RKO (cell line): ENCODE data around the gene USP31.

Experiments
- DNase-seq: peaks from one replicate; pipeline ENCODE4 v3.0.0-alpha.2; 2016; ENCODE audit warnings: low spot score

USP31 gene

DNA sequence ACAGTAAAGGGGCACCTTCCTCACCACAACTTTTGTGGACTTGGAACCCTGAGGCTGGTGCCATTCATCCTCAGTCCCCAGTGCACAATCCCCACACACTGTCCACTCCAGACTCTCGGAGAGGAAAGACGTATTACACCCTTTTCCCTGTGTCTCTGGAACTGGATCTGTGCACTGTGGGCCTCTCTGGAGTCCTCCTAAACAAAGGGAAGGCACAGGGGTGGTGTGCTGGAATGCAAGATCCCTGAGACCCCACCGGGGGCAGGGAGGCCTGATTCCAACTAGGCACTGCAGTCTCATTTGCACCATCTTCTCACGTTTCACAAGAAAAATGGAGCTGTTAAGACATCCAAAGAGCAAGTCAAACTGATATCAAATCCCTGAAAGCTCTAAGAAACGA lies 89.8 kb downstream of the USP31 start:
- no peak for DNase-seq

DNA sequence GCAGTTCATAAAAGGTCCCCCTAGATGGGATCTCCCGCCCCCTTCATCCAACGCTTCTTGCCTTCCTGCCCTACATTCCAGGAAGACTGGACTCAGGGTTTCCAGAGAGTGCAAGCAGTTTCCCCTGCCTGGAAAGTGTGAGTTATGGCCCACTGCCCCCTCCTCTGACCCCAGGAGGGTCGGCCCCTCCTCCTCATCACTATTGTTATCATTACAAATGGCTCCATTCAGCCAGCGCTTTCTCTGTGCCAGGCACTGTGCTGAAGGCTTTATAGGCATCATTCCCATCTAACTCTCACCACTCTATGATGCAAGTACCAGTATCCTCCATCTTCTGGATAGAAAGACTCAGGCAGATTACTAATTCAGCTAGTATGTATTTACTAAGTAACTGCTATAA lies 90.7 kb downstream of the USP31 start:
- no peak for DNase-seq

DNA sequence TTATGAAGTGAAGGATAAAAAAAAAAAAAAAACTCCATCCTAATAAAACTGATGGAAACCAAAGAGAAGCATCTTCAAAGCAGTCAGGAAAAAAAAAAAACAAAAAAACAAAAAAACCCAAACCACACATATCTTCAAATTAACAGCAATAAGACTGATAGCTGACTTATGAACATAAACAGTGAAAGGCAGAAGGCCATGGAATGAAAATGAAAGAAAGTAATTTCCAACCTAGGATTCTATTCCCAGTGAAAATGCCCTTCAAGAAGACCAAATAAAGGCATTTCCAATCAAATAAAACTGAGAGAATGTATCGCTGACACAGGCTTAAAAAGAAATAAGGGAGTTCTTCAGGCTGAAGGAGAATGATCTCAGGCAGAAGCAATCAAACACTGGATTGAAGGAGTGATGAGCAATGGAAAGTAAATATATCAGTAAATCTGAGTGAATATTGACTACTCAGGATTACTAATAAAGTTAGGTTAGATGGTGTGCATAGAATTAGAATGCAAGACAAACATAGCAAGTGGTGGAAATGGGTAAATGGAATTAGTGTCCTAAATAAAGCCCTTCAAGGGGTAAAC lies 92.1 kb downstream of the USP31 start:
- no peak for DNase-seq

DNA sequence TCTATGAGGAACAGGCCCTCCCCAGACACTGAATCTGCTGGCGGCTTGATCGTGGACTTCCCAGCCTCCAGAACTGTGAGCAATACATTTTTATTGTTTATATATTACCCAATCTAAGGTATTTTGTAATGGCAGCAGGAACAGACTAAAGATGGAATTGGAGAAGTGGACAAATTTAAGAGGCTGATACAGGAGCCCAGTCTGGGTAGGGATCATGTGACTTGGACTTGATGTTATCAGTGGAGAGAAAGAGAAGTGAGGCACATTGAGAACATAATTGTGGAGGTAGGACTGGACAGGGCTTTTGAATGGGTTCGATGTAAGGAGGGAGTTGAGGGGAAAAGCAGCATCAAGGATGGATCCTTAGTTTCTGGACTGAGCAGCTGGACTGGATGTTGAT lies 93.8 kb downstream of the USP31 start:
- DNase-seq: no peak

DNA sequence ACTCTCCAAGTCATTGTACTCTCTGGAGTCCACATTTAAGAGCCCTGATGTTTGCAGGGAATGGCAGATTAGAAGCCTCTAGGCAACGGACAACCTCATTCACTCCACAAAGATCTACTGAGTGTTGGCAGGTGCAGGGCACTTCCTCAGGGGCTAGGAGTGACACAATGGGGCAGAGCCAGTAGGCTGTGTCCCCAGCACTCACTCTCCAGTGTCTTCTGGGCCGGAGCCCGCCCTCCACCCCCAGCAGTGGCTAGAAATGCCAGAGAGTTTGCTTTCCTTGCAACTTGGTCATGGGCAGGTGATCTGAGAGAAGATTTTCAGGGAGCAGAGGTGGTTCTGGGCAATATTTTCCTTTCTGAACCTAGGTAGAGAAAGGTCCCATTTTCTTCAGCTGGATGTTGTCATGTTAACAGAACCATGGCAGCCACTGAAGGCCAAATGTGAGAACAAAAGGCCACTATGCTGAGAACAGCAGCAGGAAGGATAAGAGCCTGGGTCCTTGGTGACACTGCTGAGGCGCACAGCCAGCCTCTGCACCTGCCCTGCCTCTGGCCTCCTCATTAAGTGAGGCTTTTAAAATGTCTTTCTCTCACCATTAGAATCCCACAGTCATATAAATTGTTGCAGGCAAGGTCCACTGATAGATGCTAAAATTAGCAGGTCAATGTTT lies 96.2 kb downstream of the USP31 start:
- no peak for DNase-seq

DNA sequence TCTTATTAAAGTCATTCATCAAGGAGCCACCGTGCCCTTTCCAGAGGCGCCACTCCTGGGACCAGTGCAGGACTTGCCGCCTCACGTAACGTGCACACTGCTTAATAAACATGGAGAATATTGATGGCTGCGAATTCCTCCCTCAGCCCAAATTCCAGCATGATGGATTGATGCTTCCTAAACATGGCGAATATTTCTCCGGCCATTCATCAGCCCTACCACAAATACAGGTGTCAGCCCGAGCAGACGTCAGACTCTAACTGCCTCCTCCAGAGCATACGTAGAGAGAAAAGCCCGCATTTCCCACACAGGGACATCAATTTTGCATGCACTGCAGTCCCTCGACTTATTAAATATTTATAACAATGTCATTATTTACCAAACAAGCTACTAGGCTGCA lies 97.0 kb downstream of the USP31 start:
- DNase-seq: no peak

DNA sequence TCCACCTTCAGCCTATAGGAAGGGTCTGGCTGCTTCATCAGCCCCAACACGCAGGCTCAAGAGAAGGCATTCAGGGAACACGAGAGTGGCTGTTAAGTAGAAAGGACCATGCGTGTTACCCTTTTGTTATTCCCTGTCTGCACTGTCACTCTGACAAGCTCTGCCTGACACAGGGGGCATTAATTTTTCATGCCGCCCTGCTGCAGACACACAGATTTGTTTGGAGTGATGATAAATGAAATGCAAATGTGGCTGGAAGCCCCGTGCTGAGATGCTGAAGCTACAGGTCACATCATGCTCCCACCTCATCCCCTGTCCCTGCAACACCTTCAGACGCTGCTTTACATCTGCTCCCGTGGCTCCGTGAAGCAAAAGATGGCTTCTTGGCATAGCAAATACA lies 97.7 kb downstream of the USP31 start:
- no peak for DNase-seq

DNA sequence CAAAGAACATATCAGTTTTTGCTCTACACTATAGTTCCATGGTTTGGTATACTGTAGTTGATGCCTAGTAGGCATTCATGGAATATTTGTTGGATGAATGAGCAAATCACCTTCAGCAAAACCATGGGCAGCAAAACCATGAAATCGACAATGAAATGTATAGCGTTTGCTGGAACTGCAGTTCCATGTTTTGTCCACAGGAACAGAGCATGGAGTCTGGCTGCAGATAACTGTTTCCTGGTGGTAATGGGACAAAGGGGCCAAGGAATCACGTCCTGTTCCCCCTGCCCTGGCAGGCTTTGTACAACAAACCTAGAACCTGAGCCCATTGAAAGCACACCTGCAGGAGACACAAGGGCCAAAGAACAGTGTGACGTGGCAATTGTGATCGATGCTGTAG lies 101.1 kb downstream of the USP31 start:
- no peak for DNase-seq

DNA sequence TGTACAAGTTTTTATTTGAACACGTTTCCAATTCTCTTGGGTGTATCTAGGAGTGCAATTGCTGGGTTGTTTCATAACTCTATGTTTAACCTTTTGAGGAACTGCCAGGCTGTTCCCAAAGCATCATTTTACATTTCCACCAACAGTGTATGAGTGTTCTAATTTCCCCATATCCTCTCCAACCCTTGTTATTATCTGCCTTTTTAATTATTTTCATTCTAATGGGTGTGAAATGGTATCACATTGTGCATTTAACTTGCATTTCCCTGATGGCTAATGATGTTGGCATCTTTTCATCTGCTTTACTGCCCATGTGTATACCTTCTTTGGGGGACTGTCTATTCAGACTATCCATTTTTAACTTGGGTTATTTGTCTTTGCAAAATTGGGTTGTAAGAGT lies 104.2 kb downstream of the USP31 start:
- no peak for DNase-seq

DNA sequence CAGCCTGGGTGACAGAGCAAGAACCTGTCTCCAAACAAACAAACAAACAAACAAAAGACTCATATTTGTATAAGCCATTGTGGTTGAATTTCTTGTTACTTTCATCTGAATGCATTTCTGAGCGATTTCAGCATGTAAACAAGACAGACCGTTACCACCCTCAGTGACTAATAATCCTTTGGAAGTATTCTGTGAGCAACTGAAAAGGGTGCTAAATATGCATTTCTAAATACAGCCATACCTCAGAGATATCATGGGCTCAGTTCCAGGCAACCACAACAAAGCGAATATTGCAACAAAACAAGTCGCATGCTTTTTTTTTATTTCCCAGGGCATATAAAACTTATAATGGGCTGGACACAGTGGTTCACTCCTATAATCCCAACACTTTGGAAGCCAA lies 109.0 kb downstream of the USP31 start:
- DNase-seq: no peak

DNA sequence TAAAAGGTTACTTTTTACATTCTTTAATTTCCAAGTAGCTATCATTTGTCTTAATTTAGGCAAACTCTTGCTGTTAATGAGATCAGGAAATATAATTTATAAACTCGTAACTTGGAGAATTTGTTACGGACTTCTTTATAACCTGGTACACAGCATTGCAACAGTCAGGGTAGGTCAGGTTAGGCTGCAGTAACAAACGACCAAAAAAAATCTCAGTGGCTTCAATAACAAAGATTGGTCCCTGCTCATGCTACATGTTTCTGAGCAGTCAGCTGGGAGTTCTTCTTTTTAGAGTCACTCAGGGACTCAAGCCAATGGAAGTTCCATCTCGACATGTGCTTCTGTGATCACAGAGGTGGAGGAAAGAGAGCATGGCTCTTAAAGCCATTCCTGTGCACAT lies 110.1 kb downstream of the USP31 start:
- no peak for DNase-seq

DNA sequence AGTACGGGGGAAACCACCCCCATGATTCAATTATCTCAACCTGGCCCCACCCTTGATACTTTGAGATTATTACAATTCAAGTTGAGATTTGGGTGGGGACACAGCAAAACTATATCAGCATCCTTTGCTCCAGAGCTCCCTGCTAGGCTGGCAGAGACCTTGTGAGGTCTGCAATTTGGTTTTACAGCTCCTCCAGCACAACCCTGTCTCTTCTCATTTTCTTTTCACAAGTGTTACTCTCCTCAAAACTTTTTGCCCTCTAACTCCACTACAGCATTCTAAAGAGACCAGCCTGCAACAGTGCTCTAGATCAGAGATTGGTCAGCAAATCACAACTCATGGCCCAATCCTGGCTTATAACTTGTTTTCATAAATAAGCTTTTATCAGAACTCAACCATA lies 114.0 kb downstream of the USP31 start:
- DNase-seq: no peak

DNA sequence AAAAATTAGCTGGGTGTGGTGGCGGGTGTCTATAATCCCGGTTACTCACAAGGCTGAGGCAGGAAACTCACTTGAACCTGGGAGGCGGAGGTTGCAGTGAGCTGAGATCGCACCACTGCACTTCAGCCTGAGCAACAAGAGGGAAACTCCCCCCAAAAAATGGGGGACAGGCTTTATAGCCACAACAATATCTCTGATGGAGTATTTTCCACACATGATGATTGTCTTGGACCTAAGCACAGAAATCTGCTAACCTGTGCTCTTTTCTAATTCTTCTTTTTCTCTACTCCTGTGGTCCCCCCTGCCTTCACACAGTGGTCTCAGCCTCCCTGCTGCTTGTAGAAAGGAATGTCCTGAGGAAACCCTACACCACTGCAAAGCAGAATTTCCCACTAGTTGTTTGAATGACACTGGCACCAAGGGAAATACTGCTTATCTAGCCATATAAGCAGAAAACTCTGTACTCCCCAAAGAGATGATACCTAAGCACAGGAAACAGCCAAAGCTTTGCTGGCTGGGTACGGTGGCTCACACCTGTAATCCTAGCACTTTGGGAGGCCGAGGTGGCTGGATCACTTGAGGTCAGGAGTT lies 117.6 kb downstream of the USP31 start:
- DNase-seq: no peak

DNA sequence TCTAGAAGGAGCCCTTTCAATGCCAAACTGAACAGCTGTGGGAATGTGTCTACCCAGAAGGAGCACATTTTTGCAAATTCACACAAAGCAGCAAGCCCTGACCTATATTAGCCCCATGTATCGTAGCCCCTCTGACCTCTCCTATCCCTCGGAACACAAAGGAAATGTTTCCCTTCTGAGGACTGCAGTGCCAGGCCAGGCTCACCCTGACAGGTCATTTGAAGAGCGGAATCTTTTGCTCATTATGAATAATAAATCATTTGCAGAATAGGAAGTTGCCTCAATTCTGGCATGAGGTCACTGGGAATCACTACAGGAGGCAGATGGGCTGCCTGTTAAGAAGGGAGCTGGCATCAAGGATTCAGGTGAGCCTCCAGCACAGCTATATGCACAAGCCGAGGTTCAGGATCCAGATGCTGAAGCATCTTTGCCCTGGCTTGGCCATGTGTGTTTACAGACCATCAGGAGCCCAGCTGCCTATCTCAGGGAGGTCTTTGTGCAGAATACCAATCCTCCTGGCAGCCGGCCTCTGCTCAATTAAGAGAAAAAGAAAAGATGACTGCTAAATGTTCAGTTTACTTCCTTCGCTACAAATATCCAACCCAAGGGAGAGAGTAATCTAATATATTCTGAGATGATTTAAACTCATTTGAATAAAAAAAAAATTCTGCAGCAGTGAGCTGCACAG lies 119.4 kb downstream of the USP31 start:
- no peak for DNase-seq

DNA sequence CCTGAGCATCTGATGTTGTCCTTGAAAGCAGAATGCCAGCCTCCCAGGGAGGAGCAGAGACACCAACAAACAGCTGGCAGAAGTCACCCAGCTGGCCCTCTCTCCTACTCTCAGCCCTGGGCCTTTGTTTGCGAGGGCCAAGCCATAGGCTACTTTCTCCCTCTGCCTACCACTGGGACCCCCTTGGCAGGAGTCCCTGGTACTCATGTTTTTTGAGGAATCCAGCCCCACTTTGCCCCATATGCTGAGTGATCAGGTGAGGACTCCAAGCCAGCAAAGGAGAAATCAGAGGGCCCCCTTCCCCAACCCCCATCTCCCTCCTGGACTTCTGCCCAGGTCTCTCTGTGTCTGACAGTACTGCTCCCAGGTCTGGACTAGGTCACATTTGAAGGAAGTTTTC lies 121.9 kb downstream of the USP31 start:
- no peak for DNase-seq

DNA sequence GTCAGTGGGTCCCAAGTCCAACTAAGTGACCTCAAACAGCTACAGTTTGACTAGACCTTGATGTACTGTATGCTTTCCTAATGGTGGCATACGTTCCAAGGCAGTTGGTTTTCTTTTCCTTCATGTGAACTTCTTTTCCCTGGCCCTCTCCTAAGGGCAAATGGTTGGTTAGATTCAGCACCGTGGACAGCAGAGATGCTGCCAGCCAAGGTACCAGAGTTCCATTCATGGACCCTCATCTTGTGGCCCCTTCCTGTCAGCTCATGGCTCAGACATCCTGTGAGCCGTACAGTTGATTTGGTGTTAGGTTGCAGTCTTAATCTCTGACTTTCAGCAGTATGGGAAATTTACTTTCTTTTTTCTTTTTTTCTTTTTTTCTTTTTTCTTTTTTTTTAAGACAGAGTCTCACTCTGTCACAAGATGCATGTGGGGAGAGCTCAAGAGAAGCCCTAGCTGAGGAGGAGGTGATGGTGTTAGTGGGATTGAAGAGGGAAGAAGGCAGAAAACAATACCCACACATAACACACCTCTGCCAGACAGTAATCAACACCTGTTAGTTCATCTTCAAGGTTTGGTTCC lies 122.4 kb downstream of the USP31 start:
- DNase-seq: peak; percentile 55

DNA sequence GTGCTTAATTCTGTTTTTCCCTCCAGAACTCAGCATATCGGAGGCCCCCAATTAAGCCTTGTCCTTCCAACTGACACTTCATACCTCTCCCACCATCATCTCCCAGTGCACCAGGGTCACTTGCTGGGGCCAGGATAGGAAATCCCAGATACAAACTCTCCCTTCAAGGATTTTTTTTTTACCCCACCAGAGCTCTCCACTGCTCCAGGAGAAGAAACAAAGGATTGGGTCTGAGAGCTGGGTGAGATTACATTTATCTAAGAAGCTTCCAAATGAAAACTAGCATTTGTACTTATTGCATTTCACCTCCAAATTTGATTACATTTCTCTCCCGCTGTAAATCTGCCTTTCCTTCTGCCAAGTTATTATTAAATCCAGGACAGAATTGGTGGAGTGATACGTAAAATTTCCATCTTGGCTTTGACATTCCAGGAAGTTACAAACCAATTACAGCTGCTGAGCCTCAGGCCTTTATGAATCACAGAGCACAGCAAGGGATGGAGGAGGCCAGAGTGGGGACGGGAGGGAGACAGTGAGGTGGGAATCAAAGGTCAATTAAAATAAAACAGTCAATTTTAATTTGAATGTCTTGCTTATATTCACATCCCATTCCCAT lies 123.5 kb downstream of the USP31 start:
- no peak for DNase-seq

DNA sequence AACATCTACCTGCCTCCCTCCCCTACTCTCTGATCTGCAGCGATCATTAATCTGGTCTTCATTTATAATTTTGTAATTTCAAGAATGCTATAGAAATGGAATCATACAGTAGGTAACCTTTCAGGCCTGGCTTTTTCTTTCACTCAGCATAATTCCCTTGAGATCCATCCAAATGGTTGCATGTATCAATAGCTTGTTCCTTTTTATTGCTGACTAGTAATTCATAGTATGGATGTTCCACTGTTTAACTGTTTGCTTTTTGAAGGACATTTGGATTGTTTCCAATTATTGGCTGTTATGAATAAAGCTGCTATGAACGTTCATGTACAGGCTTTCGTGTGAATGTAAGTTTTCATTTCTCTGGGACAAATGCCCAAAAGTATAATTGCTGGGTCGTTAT lies 125.2 kb downstream of the USP31 start:
- no peak for DNase-seq

DNA sequence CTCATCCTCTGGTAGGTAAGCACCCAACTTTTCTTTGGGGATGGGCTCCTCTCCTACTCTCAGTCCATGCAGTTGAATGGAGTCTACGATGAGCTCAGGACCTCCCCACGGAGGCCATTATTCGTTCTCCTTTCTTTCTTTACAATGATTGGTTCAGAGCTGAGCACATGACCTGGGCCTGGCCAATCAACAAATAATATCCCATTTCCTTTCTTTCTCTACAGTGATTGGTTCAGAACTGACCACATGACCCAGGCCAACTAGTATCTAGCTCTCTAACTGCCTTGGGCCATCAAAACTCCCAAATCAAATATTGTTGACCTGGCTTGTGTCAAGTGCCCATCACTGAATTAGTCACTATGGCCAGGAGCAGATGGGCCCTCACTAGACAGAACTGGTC lies 129.2 kb downstream of the USP31 start:
- no peak for DNase-seq

DNA sequence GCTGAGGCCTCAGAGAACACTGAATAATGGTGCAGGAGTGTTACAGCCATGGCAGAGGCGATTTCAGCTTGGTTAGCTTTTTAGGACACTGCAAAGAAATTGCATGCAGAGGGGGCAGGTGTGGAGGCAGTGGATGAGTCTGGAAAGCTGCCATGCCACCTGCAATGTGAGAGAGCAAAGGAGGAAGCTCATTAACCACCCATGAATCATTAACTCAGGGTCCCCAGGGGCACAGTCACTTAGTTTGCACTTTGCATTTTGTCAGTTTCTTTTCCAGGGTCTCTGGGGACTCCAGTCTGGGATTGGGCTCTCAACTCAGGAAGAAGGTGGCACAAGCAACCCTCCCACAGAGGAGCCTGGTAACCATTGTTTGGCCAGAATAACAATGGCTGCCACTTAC lies 132.9 kb downstream of the USP31 start:
- DNase-seq: no peak

DNA sequence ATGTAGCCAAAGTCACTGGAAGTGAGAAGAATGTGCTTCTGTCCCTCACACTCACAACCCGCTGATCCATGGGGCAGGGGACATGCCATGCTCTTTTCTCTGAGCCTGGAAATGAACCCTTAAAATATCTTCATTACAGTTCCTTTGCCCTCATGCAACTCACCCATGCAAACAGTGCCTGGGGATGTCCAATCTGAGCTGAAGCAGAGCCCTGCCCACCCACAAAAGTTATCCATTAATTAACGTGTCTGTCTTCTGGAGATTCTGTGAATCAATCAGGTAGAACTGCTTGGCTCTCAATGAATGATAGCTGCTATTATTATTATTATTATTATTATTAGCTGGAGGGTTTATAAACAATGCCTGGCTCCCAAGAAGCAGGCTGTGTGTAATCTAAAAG lies 133.7 kb downstream of the USP31 start:
- DNase-seq: no peak

DNA sequence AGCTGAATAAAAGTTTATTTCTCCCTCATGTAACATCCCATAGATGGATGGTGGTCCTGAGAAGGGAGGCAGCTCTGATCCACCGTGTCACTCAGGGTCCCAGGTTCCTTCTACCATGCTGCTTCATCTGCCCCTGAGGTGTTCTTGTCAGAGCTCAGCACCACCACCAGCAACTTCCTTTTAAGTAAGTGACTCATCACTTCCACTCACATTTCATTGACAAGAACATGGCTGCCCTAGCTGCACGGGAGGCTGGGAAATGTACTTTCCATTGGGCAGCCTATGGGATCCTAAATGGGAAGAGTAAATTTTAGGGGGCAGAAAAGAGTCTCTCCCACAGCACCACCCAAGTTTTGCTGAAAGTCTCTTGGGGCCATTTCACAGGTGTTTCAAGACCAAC lies 134.7 kb downstream of the USP31 start:
- peak; percentile 12 for DNase-seq
